Coronary artery (tissue), 2 donors: ENCODE data around the gene OR9Q2.

Experiments used
- DNase-seq: peaks from one replicate; pipeline ENCODE4 v3.0.0-alpha.2; 2017; ENCODE audit warnings: low spot score
- H3K27ac ChIP-seq, 2 donors: fragments of 200-600 bp; sonication (generic); one replicate each; pipeline ENCODE4 v1.5.1; 2016 to 2019
- H3K4me3 ChIP-seq: fragments of 200-600 bp; sonication (generic); 2 replicates; pipeline ENCODE4 v1.5.1; 2016; ENCODE audit warnings: mild to moderate bottlenecking, moderate library complexity
- CTCF ChIP-seq: fragments of 200-600 bp; sonication (generic); IDR thresholded peaks from one replicate; pipeline ENCODE4 v1.5.1; 2019; ENCODE audit warnings: antibody characterized with exemption

Gene OR9Q2

GRCh38 chr11:58177409-58178054, 11.3 kb upstream of the OR9Q2 start:
- no peak for DNase-seq
- Histone ChIP-seq H3K4me3 (no peak overlapping the region), H3K27ac (no peak overlapping the region)
- no peak for TF ChIP-seq CTCF

- no peak for TF ChIP-seq CTCF
- DNase-seq, result no peak
- Histone ChIP-seq H3K27ac (no peak overlapping the region), H3K4me3 (no peak overlapping the region)
Observed at GRCh38 chr11:58178444-58178843, 10.4 kb upstream of the OR9Q2 start.

GRCh38 chr11:58179648-58180047, 9.2 kb upstream of the OR9Q2 start:
- H3K27ac ChIP-seq, result no peak overlapping the region
- no peak for TF ChIP-seq CTCF
- no peak overlapping the region for H3K4me3 ChIP-seq
- DNase-seq, result no peak

GRCh38 chr11:58186938-58187337, 1.9 kb upstream of the OR9Q2 start:
- H3K27ac ChIP-seq, result no peak overlapping the region
- TF ChIP-seq CTCF, result no peak
- no peak overlapping the region for H3K4me3 ChIP-seq
- no peak for DNase-seq

- DNase-seq, result no peak
Observed at GRCh38 chr11:58192229-58192628, 3.4 kb downstream of the OR9Q2 start.

GRCh38 chr11:58193391-58193790, 4.5 kb downstream of the OR9Q2 start:
- no peak overlapping the region for H3K4me3 ChIP-seq
- H3K27ac ChIP-seq, result no peak overlapping the region
- DNase-seq, result no peak
- no peak for TF ChIP-seq CTCF

More at GRCh38 chr11:58192229-58192628, 3.4 kb downstream of the OR9Q2 start:
- TF ChIP-seq CTCF, result no peak
- Histone ChIP-seq H3K4me3 (no peak overlapping the region), H3K27ac (no peak overlapping the region)

- DNase-seq, result no peak
- H3K27ac ChIP-seq, result no peak overlapping the region
- no peak for TF ChIP-seq CTCF
- H3K4me3 ChIP-seq, result no peak overlapping the region
Observed at GRCh38 chr11:58195939-58196338, 7.1 kb downstream of the OR9Q2 start.
